ENCODE measurements around the gene TCF7L2. TPM values are rescaled to one million over a fixed set of nuclear protein-coding genes. Genes with fewer than 3 reads are reported as not detected.

TCF7L2 gene
- total and polyA plus RNA-seq, 2 experiments from 2014 or later = 27.5 to 33.7 TPM

DNA sequence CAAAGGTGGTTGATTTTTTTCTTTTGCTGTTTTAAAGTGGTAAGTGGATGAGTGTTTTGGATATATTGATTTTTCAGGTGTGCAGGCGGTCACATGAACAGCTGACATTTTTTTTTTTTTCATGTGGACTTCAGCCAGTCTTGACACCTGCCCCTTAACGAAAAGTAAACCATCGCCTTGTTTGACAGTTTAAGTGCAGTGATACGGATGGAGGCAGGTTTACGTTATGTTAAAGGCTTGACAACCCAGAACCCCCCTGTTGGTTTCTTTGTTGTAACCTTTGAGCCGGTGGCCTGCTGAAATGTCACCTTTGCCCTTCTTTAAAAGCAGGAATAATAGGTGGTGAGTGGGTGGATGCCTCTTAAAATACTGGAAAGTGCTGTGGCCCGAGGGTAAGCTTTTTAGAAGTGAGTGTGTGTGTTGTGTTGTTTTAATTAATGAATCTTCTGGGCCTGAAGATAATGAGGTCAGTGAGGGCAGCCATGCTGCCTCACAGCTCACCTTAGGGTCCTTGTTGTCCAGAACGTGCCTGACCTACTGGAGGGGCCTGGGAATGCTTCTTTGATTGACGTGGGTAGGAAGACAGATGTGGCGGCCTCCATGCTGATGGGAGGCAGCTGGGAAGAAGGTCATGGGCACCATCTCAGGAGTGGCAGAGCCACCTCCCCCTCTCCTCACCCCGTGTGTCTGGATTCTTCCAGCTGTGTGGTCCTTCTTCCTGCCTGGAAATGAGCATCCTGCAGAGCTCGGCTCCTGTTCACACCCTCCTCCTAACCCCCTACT lies 69.8 kb downstream of the TCF7L2 start:
- Histone ChIP-seq H3K27ac (peak overlapping the region; percentile 79), H3K4me1 (ENCODE audit: low read depth) (peaks cover 34% of the 10 kb centered on the region), H3K36me3 (no peaks in the 10 kb centered on the region), H3K27me3 (no peaks in the 10 kb centered on the region), H3K4me3 (no peak overlapping the region), H3K9me3 (ENCODE audit: low read depth) (no peaks in the 10 kb centered on the region)
- TF ChIP-seq, protein P1, sequence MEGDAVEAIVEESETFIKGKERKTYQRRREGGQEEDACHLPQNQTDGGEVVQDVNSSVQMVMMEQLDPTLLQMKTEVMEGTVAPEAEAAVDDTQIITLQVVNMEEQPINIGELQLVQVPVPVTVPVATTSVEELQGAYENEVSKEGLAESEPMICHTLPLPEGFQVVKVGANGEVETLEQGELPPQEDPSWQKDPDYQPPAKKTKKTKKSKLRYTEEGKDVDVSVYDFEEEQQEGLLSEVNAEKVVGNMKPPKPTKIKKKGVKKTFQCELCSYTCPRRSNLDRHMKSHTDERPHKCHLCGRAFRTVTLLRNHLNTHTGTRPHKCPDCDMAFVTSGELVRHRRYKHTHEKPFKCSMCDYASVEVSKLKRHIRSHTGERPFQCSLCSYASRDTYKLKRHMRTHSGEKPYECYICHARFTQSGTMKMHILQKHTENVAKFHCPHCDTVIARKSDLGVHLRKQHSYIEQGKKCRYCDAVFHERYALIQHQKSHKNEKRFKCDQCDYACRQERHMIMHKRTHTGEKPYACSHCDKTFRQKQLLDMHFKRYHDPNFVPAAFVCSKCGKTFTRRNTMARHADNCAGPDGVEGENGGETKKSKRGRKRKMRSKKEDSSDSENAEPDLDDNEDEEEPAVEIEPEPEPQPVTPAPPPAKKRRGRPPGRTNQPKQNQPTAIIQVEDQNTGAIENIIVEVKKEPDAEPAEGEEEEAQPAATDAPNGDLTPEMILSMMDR (IDR thresholded peaks at IDR 0.05; ENCODE audit: low read depth, low read length) = no peak
- peak in 1 of 2 donors; percentile 40 for DNase-seq (ENCODE audit: low read depth in 1 of 2, low spot score in 1 of 2)

GRCh38 chr10:113020475-113020753 lies 70.4 kb downstream of the TCF7L2 start:
- H3K36me3 ChIP-seq = no peaks in the 10 kb centered on the region
- no peak for DNase-seq (ENCODE audit: low read depth in 1 of 2, low spot score in 1 of 2)
- no peaks in the 10 kb centered on the region for H3K27me3 ChIP-seq
- TF ChIP-seq, protein P1 (IDR thresholded peaks at IDR 0.05; ENCODE audit: low read depth, low read length) = no peak
- no peak overlapping the region for H3K4me3 ChIP-seq
- peaks cover 34% of the 10 kb centered on the region for H3K4me1 ChIP-seq (ENCODE audit: low read depth)
- H3K27ac ChIP-seq = peak overlapping the region; percentile 79
- no peaks in the 10 kb centered on the region for H3K9me3 ChIP-seq (ENCODE audit: low read depth)

DNA sequence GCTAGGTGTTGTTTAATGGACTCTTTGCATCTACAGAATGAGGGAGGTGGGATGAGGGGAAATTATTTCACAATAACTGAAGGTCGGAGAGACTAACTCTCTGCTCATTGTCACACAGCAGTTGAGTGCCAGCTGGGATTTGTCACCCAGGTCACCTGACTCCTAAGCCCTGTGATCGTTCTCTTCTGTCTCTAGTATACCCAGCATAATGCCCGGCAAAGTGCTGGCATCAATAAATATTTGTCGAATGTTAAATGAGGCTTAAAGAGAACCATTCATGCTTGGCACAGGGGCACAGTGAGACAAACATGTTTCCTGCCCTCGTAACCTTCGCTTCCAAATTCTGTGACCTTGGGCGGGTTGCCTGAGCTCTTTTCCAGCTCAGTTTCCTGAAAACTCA lies 70.8 kb downstream of the TCF7L2 start:
- no peaks in the 10 kb centered on the region for H3K36me3 ChIP-seq
- no peaks in the 10 kb centered on the region for H3K27me3 ChIP-seq
- H3K9me3 ChIP-seq (ENCODE audit: low read depth) = no peaks in the 10 kb centered on the region
- H3K27ac ChIP-seq = peak overlapping the region; percentile 79
- no peak for DNase-seq (ENCODE audit: low read depth in 1 of 2, low spot score in 1 of 2)
- no peak overlapping the region for H3K4me3 ChIP-seq
- H3K4me1 ChIP-seq (ENCODE audit: low read depth) = peaks cover 34% of the 10 kb centered on the region
- TF ChIP-seq, protein P1 (IDR thresholded peaks at IDR 0.05; ENCODE audit: low read depth, low read length) = no peak

GRCh38 chr10:113021268-113022040 lies 71.4 kb downstream of the TCF7L2 start:
- no peaks in the 10 kb centered on the region for H3K36me3 ChIP-seq
- no peak for DNase-seq (ENCODE audit: low read depth in 1 of 2, low spot score in 1 of 2)
- H3K27me3 ChIP-seq = no peaks in the 10 kb centered on the region
- H3K4me3 ChIP-seq = no peak overlapping the region
- no peak overlapping the region for H3K27ac ChIP-seq
- peaks cover 40% of the 10 kb centered on the region for H3K4me1 ChIP-seq (ENCODE audit: low read depth)
- TF ChIP-seq, protein P1 (IDR thresholded peaks at IDR 0.05; ENCODE audit: low read depth, low read length) = no peak
- H3K9me3 ChIP-seq (ENCODE audit: low read depth) = no peaks in the 10 kb centered on the region

DNA sequence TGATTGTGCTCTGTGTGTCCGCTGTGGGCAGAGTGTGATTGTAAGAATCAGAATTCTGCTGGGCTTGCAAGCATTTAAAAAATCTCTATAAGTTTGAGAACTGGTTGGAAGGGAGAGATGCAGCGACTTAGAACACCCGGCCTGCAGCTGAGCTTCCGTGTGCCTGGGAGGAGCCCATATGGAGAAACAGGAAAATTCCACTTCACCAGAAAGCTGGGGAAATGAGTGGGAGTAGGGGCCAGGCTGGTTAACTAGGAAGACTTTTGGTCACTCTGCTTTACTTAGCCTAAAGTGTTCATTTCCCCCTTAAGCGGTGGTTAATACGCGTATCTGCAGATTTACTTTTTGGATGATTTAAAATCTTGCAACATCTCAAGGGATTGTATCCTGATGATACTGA lies 72.2 kb downstream of the TCF7L2 start:
- Histone ChIP-seq H3K9me3 (ENCODE audit: low read depth) (no peaks in the 10 kb centered on the region), H3K4me3 (no peak overlapping the region), H3K27me3 (no peaks in the 10 kb centered on the region), H3K4me1 (ENCODE audit: low read depth) (peaks cover 48% of the 10 kb centered on the region), H3K27ac (peak overlapping the region; percentile 40), H3K36me3 (no peaks in the 10 kb centered on the region)
- TF ChIP-seq, protein P1 (IDR thresholded peaks at IDR 0.05; ENCODE audit: low read depth, low read length) = no peak
- peak in 1 of 2 donors; percentile 57 for DNase-seq (ENCODE audit: low read depth in 1 of 2, low spot score in 1 of 2)

Measured in cardiac muscle cell (in vitro differentiated cells and primary cell).